SU-DHL-6 (cell line): ENCODE measurements around the gene CBX1.
"Not testable (repeated sequence)": the region's sequence is repeated elsewhere in the genome, so short reads cannot be mapped to it uniquely, and the experiment has no call there.

ENCODE experiments used
- EZH2phosphoT487 ChIP-seq: fragments of 200-600 bp; sonication (generic), shearing (Covaris generic); conservative IDR thresholded peaks from 2 replicates; pipeline ENCODE4 v1.6.1; 2018; ENCODE audit warnings: mild to moderate bottlenecking, antibody characterized with exemption, low read length, moderate library complexity, mixed read lengths
- TF ChIP-seq, protein P1 (sequence below): fragments of 200-600 bp; sonication (generic); IDR thresholded peaks from one replicate; pipeline ENCODE4 v1.5.1; 2017; ENCODE audit warnings: antibody characterized with exemption, mild to moderate bottlenecking, low read length, moderate library complexity; ENCODE audit not compliant: insufficient read depth, poor library complexity, severe bottlenecking

DNA sequence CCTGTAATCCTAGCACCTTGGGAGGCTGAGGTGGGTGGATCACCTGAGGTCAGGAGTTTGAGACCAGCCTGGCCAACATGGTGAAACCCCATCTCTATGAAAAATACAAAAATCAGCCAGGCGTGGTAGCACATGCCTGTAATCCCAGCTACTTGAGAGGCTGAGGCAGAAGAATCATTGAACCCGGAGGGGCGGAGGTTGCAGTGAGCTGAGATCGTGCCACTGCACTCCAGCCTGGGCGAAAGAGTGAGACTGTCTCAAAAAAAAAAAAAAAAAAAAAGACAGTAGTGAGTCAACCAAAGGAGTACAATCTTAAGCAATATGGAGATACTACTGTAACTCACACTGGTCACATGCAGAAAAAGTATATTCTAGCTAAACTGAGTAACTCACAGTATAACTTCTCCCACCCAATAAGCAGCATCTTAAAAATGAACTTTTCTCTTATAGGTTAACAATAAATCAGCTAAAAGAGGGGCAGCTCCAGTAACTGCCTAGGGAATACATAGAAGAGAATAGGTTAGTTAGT is 27.6 kb downstream of the CBX1 start:
- TF ChIP-seq, protein P1, sequence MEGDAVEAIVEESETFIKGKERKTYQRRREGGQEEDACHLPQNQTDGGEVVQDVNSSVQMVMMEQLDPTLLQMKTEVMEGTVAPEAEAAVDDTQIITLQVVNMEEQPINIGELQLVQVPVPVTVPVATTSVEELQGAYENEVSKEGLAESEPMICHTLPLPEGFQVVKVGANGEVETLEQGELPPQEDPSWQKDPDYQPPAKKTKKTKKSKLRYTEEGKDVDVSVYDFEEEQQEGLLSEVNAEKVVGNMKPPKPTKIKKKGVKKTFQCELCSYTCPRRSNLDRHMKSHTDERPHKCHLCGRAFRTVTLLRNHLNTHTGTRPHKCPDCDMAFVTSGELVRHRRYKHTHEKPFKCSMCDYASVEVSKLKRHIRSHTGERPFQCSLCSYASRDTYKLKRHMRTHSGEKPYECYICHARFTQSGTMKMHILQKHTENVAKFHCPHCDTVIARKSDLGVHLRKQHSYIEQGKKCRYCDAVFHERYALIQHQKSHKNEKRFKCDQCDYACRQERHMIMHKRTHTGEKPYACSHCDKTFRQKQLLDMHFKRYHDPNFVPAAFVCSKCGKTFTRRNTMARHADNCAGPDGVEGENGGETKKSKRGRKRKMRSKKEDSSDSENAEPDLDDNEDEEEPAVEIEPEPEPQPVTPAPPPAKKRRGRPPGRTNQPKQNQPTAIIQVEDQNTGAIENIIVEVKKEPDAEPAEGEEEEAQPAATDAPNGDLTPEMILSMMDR: not testable (repeated sequence)
- TF ChIP-seq EZH2phosphoT487: not testable (repeated sequence)
